Body of pancreas (tissue), 4 donors: Measurements from ENCODE around the gene PHF21A. TPM values are rescaled to one million over a fixed set of nuclear protein-coding genes. Genes with fewer than 3 reads are reported as not detected.

Experiments used
- ATAC-seq: fragments of 150-250 bp; one replicate; pipeline ENCODE4 v1.9.1; 2016
- DNase-seq, 4 donors: peaks; one replicate each; pipeline ENCODE4 v3.0.0-alpha.2; 2019
- H3K27ac ChIP-seq, 4 donors: fragments of 200-600 bp; sonication (generic); 1 replicate in 3 of 4; 2 replicates in 1 of 4; pipeline versions ENCODE4 v1.5.1 to v1.6.1; 2016 to 2019; ENCODE audit warnings: mild to moderate bottlenecking in 1 of 4, mixed read lengths in 1 of 4, moderate library complexity in 1 of 4
- H3K27me3 ChIP-seq, 2 donors: fragments of 200-600 bp; sonication (generic); one replicate each; pipeline ENCODE4 v1.6.0; 2016; ENCODE audit warnings: mild to moderate bottlenecking in 1 of 2
- H3K36me3 ChIP-seq, 2 donors: fragments of 200-600 bp; sonication (generic); replicated peaks in 1 of 2; 2 replicates each; pipeline ENCODE4 v1.5.1; 2016; ENCODE audit warnings: low read depth in 2 of 2; ENCODE audit not compliant: insufficient read depth in 1 of 2
- H3K4me1 ChIP-seq: fragments of 200-600 bp; sonication (generic); one replicate; pipeline ENCODE4 v1.6.0; 2016
- H3K4me3 ChIP-seq, 2 donors: fragments of 200-600 bp; sonication (generic); 1 replicate in 1 of 2; 2 replicates in 1 of 2; pipeline ENCODE4 v1.5.1; 2016 to 2019
- H3K9me3 ChIP-seq, 3 donors: fragments of 200-600 bp; sonication (generic); 1 replicate in 2 of 3; 2 replicates in 1 of 3; pipeline ENCODE4 v1.5.1; 2016
- CTCF ChIP-seq, 7 experiments: fragments of 450-650 bp in 4 of 7; fragments of 200-600 bp in 3 of 7; sonication (generic) in 3 of 7; IDR thresholded peaks; one replicate each; pipeline ENCODE4 v1.5.1; 2016 to 2019; ENCODE audit warnings: antibody characterized with exemption in 7 of 7
- POLR2A ChIP-seq, 3 donors: fragments of 450-650 bp; IDR thresholded peaks; one replicate each; pipeline ENCODE4 v1.6.1; 2016; ENCODE audit warnings: antibody characterized with exemption in 3 of 3, mild to moderate bottlenecking in 2 of 3
- WGBS, 2 donors: methylation state at CpG; one replicate each; pipeline ENCODE4 v1.1.5; 2017; 5-methylcytosine and 5-hydroxymethylcytosine counted together
- intact Hi-C: fragments of 100-400 bp; cut with DNase I; formaldehyde crosslinking; loops from one replicate; pipeline ENCODE4 v1.15.1; 2023
- total RNA-seq, 2 donors: library from RNA; depleted of rRNA; stranded (reverse); fragments of >200 nt; gene quantifications; one replicate each; pipeline ENCODE4 v1.1.0, GENCODE V29; 2016

Gene PHF21A
- total RNA-seq, 2 donors from 2014 or later, result 11.7 to 49.4 TPM

- TF ChIP-seq POLR2A (IDR thresholded peaks at IDR 0.05) (no peak), CTCF (IDR thresholded peaks at IDR 0.05) (no peak)
- H3K4me3 ChIP-seq, result no peak overlapping the region
- ATAC-seq, result no peak
- H3K27me3 ChIP-seq, result no peaks in the 10 kb centered on the region
- H3K4me1 ChIP-seq, result no peaks in the 10 kb centered on the region
- peaks cover 0 to 2% of the 10 kb centered on the region in 2 donors for H3K36me3 ChIP-seq
- WGBS, 2 donors, result 86 to 96% methylated on average over 4 of the region's 4 CpGs
- no peaks in the 10 kb centered on the region for H3K9me3 ChIP-seq
- no peak for DNase-seq
- intact Hi-C loops, result no loop called here
- no peak overlapping the region for H3K27ac ChIP-seq
Measured at GRCh38 chr11:46066335-46066734, 54.9 kb downstream of the PHF21A start.

DNA sequence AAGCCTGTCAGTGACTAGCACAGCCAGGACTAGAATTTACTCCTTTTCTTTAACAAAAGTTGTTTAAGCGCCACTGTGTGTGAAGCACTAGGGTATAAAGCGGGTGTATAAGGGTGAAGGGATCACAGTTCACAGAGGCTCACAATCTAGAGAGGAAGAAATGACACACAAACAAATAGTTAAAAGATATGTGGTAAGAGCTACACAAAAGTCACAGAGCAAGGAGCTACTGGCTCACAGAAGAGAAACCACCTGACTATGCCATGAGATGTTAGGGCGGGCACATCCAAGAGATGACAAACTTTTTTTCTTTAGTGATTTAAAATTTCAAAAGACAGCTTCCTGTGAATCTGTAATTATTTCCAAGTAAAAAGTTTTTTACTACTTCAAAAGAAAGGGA, 55.6 kb downstream of the PHF21A start:
- intact Hi-C loops, result no loop called here
- no peak for TF ChIP-seq POLR2A (IDR thresholded peaks at IDR 0.05)
- TF ChIP-seq CTCF (IDR thresholded peaks at IDR 0.05), result no peak
- 95 to 96% methylated on average over 3 of the region's 3 CpGs for WGBS, 2 donors
- Histone ChIP-seq H3K36me3 (peaks cover 0 to 2% of the 10 kb centered on the region in 2 donors), H3K9me3 (no peaks in the 10 kb centered on the region), H3K4me3 (no peak overlapping the region), H3K27me3 (no peaks in the 10 kb centered on the region), H3K4me1 (no peaks in the 10 kb centered on the region), H3K27ac (no peak overlapping the region)
- DNase-seq (no peak), ATAC-seq (no peak)

- Histone ChIP-seq H3K36me3 (peaks cover 0 to 2% of the 10 kb centered on the region in 2 donors), H3K4me1 (no peaks in the 10 kb centered on the region), H3K9me3 (no peaks in the 10 kb centered on the region), H3K4me3 (no peak overlapping the region), H3K27ac (no peak overlapping the region), H3K27me3 (no peaks in the 10 kb centered on the region)
- ATAC-seq (no peak), DNase-seq (no peak)
- intact Hi-C loops, result no loop called here
- TF ChIP-seq POLR2A (IDR thresholded peaks at IDR 0.05) (no peak), CTCF (IDR thresholded peaks at IDR 0.05) (no peak)
- WGBS, 2 donors, result 91 to 94% methylated on average over 2 of the region's 2 CpGs
Measured at GRCh38 chr11:46064221-46064620, 57.0 kb downstream of the PHF21A start.

GRCh38 chr11:46063138-46063537, 58.1 kb downstream of the PHF21A start:
- DNase-seq (no peak), ATAC-seq (no peak)
- H3K9me3 ChIP-seq, result no peaks in the 10 kb centered on the region
- H3K36me3 ChIP-seq, result no peaks in the 10 kb centered on the region
- WGBS, 2 donors, result 83 to 85% methylated on average over 3 of the region's 3 CpGs
- H3K4me1 ChIP-seq, result no peaks in the 10 kb centered on the region
- no peaks in the 10 kb centered on the region for H3K27me3 ChIP-seq
- intact Hi-C loops, result no loop called here
- TF ChIP-seq CTCF (IDR thresholded peaks at IDR 0.05) (no peak), POLR2A (IDR thresholded peaks at IDR 0.05) (no peak)
- no peak overlapping the region for H3K4me3 ChIP-seq
- no peak overlapping the region for H3K27ac ChIP-seq

GRCh38 chr11:46060013-46060412, 61.2 kb downstream of the PHF21A start:
- no peak overlapping the region for H3K27ac ChIP-seq
- WGBS, 2 donors, result 96 to 97% methylated on average over 2 of the region's 2 CpGs
- no peaks in the 10 kb centered on the region for H3K4me1 ChIP-seq
- ATAC-seq (no peak), DNase-seq (no peak)
- H3K9me3 ChIP-seq, result no peaks in the 10 kb centered on the region
- H3K36me3 ChIP-seq, result no peaks in the 10 kb centered on the region
- H3K4me3 ChIP-seq, result no peak overlapping the region
- H3K27me3 ChIP-seq, result no peaks in the 10 kb centered on the region
- intact Hi-C loops, result no loop called here
- no peak for TF ChIP-seq CTCF (IDR thresholded peaks at IDR 0.05)
- TF ChIP-seq POLR2A (IDR thresholded peaks at IDR 0.05), result no peak
